Retinal pigment epithelial cell (primary cell): ENCODE data around the gene DUSP18.
"Not testable (repeated sequence)": the region's sequence is repeated elsewhere in the genome, so short reads cannot be mapped to it uniquely, and the experiment has no call there.

Experiments
- DNase-seq: peaks from one replicate; pipeline ENCODE4 v3.0.0-alpha.2; 2010; ENCODE audit warnings: low read depth
- H3K4me3 ChIP-seq: 2 replicates; pipeline ENCODE4 v1.5.1; 2011; ENCODE audit warnings: mild to moderate bottlenecking, low read length, control low read depth, moderate library complexity
- CTCF ChIP-seq: conservative IDR thresholded peaks from 2 replicates; pipeline ENCODE4 v1.5.1; 2011; ENCODE audit warnings: low read depth, low read length, control low read depth, inconsistent platforms

The DUSP18 gene

GRCh38 chr22:30627471-30627870 is 40.2 kb downstream of the DUSP18 start:
- no peak for TF ChIP-seq CTCF
- DNase-seq = no peak
- H3K4me3 ChIP-seq = no peak overlapping the region

- no peak for DNase-seq
- TF ChIP-seq CTCF = no peak
- H3K4me3 ChIP-seq = no peak overlapping the region
Observed at GRCh38 chr22:30626413-30626812, 41.3 kb downstream of the DUSP18 start.

- not testable (repeated sequence) for H3K4me3 ChIP-seq, DNase-seq
Observed at GRCh38 chr22:30619909-30620308, 47.8 kb downstream of the DUSP18 start.

GRCh38 chr22:30617819-30618218 is 49.9 kb downstream of the DUSP18 start:
- no peak for TF ChIP-seq CTCF
- no peak overlapping the region for H3K4me3 ChIP-seq
- no peak for DNase-seq

- no peak overlapping the region for H3K4me3 ChIP-seq
- no peak for TF ChIP-seq CTCF
- DNase-seq = no peak
Observed at GRCh38 chr22:30615543-30615954, 52.1 kb downstream of the DUSP18 start.

- no peak overlapping the region for H3K4me3 ChIP-seq
- TF ChIP-seq CTCF = no peak
- no peak for DNase-seq
Observed at GRCh38 chr22:30614879-30615278, 52.8 kb downstream of the DUSP18 start.

GRCh38 chr22:30614268-30614667 is 53.4 kb downstream of the DUSP18 start:
- TF ChIP-seq CTCF = no peak
- DNase-seq = no peak
- H3K4me3 ChIP-seq = no peak overlapping the region

GRCh38 chr22:30612789-30613188 is 54.9 kb downstream of the DUSP18 start:
- no peak for DNase-seq
- no peak overlapping the region for H3K4me3 ChIP-seq
- TF ChIP-seq CTCF = no peak
